HCT116 (cell line): ENCODE measurements around the gene INPP5J.

Experiments
- EZH2 ChIP-seq: fragments of 200-600 bp; sonication (generic); IDR thresholded peaks from 2 replicates; pipeline ENCODE4 v1.6.1; 2017; ENCODE audit warnings: antibody characterized with exemption, mixed run types
- EZH2phosphoT487 ChIP-seq: fragments of 200-600 bp; IDR thresholded peaks from 2 replicates; pipeline ENCODE4 v1.6.1; 2018; ENCODE audit warnings: antibody characterized with exemption, borderline replicate concordance
- POLR2A ChIP-seq: IDR thresholded peaks from 2 replicates; pipeline ENCODE4 v1.7.0; 2011; ENCODE audit warnings: borderline replicate concordance; ENCODE audit not compliant: insufficient read depth, insufficient read length; ENCODE audit errors: extremely low read depth
- RAD21 ChIP-seq: IDR thresholded peaks from 2 replicates; pipeline ENCODE4 v1.6.1; 2012; ENCODE audit warnings: low read depth, mild to moderate bottlenecking
- ZFX ChIP-seq: fragments of 450-650 bp; IDR thresholded peaks from 2 replicates; pipeline ENCODE4 v1.6.1; 2017
- TF ChIP-seq, protein P1 (sequence below), 3 experiments: fragments of 200-600 bp in 1 of 3; sonication (generic) in 1 of 3; IDR thresholded peaks in 2 of 3; conservative IDR thresholded peaks in 1 of 3; 2 replicates each; pipeline ENCODE4 v1.5.1; 2012 to 2017; ENCODE audit warnings: low read depth in 2 of 3, low read length in 2 of 3, antibody characterized with exemption in 1 of 3, borderline replicate concordance in 1 of 3, control low read depth in 1 of 3, mild to moderate bottlenecking in 1 of 3, mixed read lengths in 1 of 3, mixed run types in 1 of 3, moderate library complexity in 1 of 3; ENCODE audit not compliant: insufficient read depth in 1 of 3
- TF ChIP-seq, protein P2 (sequence below): IDR thresholded peaks from 2 replicates; pipeline ENCODE4 v1.6.1; 2011; ENCODE audit warnings: mild to moderate bottlenecking, low read length, moderate library complexity; ENCODE audit not compliant: insufficient replicate concordance; ENCODE audit errors: extremely low read depth
- TF ChIP-seq, protein P3 (sequence below): IDR thresholded peaks from 2 replicates; pipeline ENCODE4 v1.6.1; 2012

DNA sequence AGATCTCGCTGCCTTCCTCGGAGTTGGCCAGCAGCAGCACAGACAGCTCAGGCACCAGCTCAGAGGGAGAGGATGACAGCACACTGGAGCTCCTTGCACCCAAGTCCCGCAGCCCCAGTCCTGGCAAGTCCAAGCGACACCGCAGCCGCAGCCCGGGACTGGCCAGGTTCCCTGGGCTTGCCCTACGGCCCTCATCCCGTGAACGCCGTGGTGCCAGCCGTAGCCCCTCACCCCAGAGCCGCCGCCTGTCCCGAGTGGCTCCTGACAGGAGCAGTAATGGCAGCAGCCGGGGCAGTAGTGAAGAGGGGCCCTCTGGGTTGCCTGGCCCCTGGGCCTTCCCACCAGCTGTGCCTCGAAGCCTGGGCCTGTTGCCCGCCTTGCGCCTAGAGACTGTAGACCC, 11.1 kb downstream of the INPP5J start:
- no peak for TF ChIP-seq RAD21
- TF ChIP-seq, protein P1, sequence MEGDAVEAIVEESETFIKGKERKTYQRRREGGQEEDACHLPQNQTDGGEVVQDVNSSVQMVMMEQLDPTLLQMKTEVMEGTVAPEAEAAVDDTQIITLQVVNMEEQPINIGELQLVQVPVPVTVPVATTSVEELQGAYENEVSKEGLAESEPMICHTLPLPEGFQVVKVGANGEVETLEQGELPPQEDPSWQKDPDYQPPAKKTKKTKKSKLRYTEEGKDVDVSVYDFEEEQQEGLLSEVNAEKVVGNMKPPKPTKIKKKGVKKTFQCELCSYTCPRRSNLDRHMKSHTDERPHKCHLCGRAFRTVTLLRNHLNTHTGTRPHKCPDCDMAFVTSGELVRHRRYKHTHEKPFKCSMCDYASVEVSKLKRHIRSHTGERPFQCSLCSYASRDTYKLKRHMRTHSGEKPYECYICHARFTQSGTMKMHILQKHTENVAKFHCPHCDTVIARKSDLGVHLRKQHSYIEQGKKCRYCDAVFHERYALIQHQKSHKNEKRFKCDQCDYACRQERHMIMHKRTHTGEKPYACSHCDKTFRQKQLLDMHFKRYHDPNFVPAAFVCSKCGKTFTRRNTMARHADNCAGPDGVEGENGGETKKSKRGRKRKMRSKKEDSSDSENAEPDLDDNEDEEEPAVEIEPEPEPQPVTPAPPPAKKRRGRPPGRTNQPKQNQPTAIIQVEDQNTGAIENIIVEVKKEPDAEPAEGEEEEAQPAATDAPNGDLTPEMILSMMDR (IDR thresholded peaks at IDR 0.05 in 2 of 3, conservative IDR thresholded peaks at IDR 0.05 in 1 of 3; ENCODE audit: borderline replicate concordance in 1 of 3, insufficient read depth in 1 of 3, low read depth in 2 of 3, low read length in 2 of 3), result no peak
- TF ChIP-seq, protein P2, sequence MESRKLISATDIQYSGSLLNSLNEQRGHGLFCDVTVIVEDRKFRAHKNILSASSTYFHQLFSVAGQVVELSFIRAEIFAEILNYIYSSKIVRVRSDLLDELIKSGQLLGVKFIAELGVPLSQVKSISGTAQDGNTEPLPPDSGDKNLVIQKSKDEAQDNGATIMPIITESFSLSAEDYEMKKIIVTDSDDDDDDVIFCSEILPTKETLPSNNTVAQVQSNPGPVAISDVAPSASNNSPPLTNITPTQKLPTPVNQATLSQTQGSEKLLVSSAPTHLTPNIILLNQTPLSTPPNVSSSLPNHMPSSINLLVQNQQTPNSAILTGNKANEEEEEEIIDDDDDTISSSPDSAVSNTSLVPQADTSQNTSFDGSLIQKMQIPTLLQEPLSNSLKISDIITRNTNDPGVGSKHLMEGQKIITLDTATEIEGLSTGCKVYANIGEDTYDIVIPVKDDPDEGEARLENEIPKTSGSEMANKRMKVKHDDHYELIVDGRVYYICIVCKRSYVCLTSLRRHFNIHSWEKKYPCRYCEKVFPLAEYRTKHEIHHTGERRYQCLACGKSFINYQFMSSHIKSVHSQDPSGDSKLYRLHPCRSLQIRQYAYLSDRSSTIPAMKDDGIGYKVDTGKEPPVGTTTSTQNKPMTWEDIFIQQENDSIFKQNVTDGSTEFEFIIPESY, result no peak
- TF ChIP-seq, protein P3, sequence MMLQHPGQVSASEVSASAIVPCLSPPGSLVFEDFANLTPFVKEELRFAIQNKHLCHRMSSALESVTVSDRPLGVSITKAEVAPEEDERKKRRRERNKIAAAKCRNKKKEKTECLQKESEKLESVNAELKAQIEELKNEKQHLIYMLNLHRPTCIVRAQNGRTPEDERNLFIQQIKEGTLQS, result no peak
- TF ChIP-seq EZH2phosphoT487, result no peak
- TF ChIP-seq ZFX, result no peak
- no peak for TF ChIP-seq EZH2
- TF ChIP-seq POLR2A, result no peak
